Transverse colon (tissue), 4 donors: ENCODE data around the gene NFS1. TPM values are rescaled to one million over a fixed set of nuclear protein-coding genes. Genes with fewer than 3 reads are reported as not detected.
"Not testable (repeated sequence)": the region's sequence is repeated elsewhere in the genome, so short reads cannot be mapped to it uniquely, and the experiment has no call there.

Source experiments
- DNase-seq: peaks from one replicate; pipeline ENCODE4 v3.0.0-alpha.2; 2019
- H3K27ac ChIP-seq, 4 donors: fragments of 200-600 bp; sonication (generic); 2 replicates each; pipeline ENCODE4 v1.5.1; 2016 to 2018; ENCODE audit warnings: inconsistent platforms in 4 of 4
- H3K27me3 ChIP-seq: fragments of 200-600 bp; sonication (generic); 2 replicates; pipeline ENCODE4 v1.5.1; 2017; ENCODE audit warnings: inconsistent platforms
- H3K36me3 ChIP-seq, 4 donors: fragments of 200-600 bp; sonication (generic); 2 replicates each; pipeline ENCODE4 v1.5.1; 2017 to 2019; ENCODE audit warnings: inconsistent platforms in 4 of 4
- H3K4me1 ChIP-seq, 4 donors: fragments of 200-600 bp; sonication (generic); 2 replicates each; pipeline ENCODE4 v1.5.1; 2017 to 2020; ENCODE audit warnings: inconsistent platforms in 4 of 4
- H3K4me3 ChIP-seq, 4 donors: fragments of 200-600 bp; sonication (generic); 1 replicate in 1 of 4; 2 replicates in 3 of 4; pipeline versions ENCODE4 v1.5.1 to v1.6.1; 2017 to 2019; ENCODE audit warnings: inconsistent platforms in 4 of 4
- H3K9me3 ChIP-seq, 2 donors: fragments of 200-600 bp; sonication (generic); 2 replicates each; pipeline ENCODE4 v1.5.1; 2017 to 2019; ENCODE audit warnings: inconsistent platforms in 2 of 2
- EP300 ChIP-seq: sonication (generic); formaldehyde crosslinking; IDR thresholded peaks from one replicate; pipeline ENCODE4 v1.6.1; 2017; ENCODE audit warnings: antibody characterized with exemption, low read depth
- POLR2A ChIP-seq: fragments of 450-650 bp; IDR thresholded peaks from one replicate; pipeline ENCODE4 v1.6.1; 2016; ENCODE audit warnings: antibody characterized with exemption, mild to moderate bottlenecking, moderate library complexity
- POLR2AphosphoS5 ChIP-seq, 3 donors: sonication (generic); formaldehyde crosslinking; IDR thresholded peaks; one replicate each; pipeline ENCODE4 v1.6.1; 2016; ENCODE audit warnings: antibody characterized with exemption in 3 of 3
- WGBS, 2 donors: methylation state at CpG; one replicate each; pipeline ENCODE4 v1.1.5; 2018; ENCODE audit warnings: low coverage in 1 of 2; 5-methylcytosine and 5-hydroxymethylcytosine counted together
- in situ Hi-C, 4 donors: fragments of 200-750 bp; cut with MboI; loops; one replicate each; pipeline versions ENCODE4 v1.15.0 to v1.15.1; 2017; ENCODE audit warnings: low sequenced_read_pairs in 3 of 4, low pct_ligation_motif_present in 1 of 4, low pct_unique_long_range_greater_than_20kb in 1 of 4
- intact Hi-C: fragments of 100-400 bp; cut with DNase I; formaldehyde crosslinking; loops from one replicate; pipeline ENCODE4 v1.15.1; 2023; ENCODE audit warnings: low total_unique reads
- total RNA-seq, 4 donors: library from RNA; depleted of rRNA; stranded (reverse); fragments of >200 nt; gene quantifications; one replicate each; pipeline ENCODE4 v1.1.0, GENCODE V29; 2016
- TF ChIP-seq, protein P1 (sequence below), 5 experiments: fragments of 200-600 bp in 3 of 5; fragments of 450-650 bp in 2 of 5; sonication (generic) in 3 of 5; IDR thresholded peaks; 1 replicate in 2 of 5; 2 replicates in 3 of 5; pipeline ENCODE4 v1.5.1; 2016 to 2017; ENCODE audit warnings: antibody characterized with exemption in 5 of 5, inconsistent platforms in 3 of 5, mild to moderate bottlenecking in 2 of 5, moderate library complexity in 1 of 5

The NFS1 gene
- total RNA-seq, 4 donors from 2014 or later: 28.4 to 54.1 (median 42.0) TPM

DNA sequence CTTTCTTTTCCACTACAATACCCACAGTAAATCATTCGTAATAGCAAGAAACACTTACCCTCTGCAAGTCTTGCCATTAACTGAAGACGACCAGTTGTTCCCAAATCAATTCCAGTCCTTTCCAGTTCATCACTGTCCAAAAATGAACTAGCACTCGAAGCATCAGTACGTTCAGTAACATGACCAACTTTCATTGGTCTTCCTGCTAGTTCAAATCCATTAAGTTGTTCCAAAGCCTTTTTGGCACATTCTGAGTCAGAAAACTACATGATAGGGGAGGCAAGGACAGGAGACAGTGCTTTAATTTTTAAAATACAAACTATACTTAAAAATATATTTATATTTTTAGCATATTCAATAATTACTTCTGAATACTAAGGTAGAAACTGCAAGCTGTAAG lies 15.0 kb upstream of the NFS1 start:
- TF ChIP-seq, protein P1, sequence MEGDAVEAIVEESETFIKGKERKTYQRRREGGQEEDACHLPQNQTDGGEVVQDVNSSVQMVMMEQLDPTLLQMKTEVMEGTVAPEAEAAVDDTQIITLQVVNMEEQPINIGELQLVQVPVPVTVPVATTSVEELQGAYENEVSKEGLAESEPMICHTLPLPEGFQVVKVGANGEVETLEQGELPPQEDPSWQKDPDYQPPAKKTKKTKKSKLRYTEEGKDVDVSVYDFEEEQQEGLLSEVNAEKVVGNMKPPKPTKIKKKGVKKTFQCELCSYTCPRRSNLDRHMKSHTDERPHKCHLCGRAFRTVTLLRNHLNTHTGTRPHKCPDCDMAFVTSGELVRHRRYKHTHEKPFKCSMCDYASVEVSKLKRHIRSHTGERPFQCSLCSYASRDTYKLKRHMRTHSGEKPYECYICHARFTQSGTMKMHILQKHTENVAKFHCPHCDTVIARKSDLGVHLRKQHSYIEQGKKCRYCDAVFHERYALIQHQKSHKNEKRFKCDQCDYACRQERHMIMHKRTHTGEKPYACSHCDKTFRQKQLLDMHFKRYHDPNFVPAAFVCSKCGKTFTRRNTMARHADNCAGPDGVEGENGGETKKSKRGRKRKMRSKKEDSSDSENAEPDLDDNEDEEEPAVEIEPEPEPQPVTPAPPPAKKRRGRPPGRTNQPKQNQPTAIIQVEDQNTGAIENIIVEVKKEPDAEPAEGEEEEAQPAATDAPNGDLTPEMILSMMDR (IDR thresholded peaks at IDR 0.05): no peak
- TF ChIP-seq POLR2A (no peak), EP300 (no peak), POLR2AphosphoS5 (IDR thresholded peaks at IDR 0.05) (no peak)
- Histone ChIP-seq H3K27ac (no peak overlapping the region), H3K4me1 (peaks cover 0 to 26% (median 7%) of the 10 kb centered on the region in 4 donors), H3K27me3 (no peaks in the 10 kb centered on the region), H3K36me3 (peaks cover 0 to 96% (median 48%) of the 10 kb centered on the region in 4 donors), H3K9me3 (no peaks in the 10 kb centered on the region), H3K4me3 (no peak overlapping the region)
- DNase-seq: no peak
- in situ Hi-C loops (loop anchor here in 2 of 4 donors (25.0 kb wide), 1 partner anchor 173 kb away; no protein-coding TSS in a partner anchor), intact Hi-C loops (no loop called here)
- WGBS, 2 donors: 67 to 70% methylated on average over 3 to 4 of the region's 4 CpGs

DNA sequence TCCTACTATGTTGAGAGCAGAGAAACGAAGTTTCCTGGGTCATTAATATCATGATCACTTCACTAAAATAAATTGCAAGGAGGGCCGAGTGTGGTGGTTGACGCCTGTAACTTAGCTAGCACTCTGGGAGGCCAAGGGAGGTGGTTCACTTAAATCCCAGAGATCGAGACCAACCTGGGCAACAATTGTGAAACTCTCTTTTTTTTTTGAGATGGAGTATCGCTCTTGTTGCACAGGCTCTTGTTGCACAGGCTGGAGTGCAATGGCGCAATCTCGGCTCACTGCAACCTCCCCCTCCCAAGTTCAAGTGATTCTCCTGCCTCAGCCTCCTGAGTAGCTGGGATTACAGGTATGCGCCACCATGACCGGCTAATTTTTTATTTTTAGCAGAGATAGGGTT lies 14.0 kb upstream of the NFS1 start:
- WGBS, 2 donors: 88% methylated on average over 9 of the region's 9 CpGs; no CpG with 5 or more reads in 1 of the 2 donors
- H3K9me3 ChIP-seq, DNase-seq, H3K27me3 ChIP-seq, H3K27ac ChIP-seq, H3K4me3 ChIP-seq, intact Hi-C loops: not testable (repeated sequence)
- peaks cover 0 to 96% (median 47%) of the 10 kb centered on the region in 4 donors for H3K36me3 ChIP-seq
- in situ Hi-C loops: loop anchor here in 2 of 4 donors (25.0 kb wide), 1 partner anchor 174 kb away; no protein-coding TSS in a partner anchor
- H3K4me1 ChIP-seq: peaks cover 0 to 32% (median 8%) of the 10 kb centered on the region in 4 donors

DNA sequence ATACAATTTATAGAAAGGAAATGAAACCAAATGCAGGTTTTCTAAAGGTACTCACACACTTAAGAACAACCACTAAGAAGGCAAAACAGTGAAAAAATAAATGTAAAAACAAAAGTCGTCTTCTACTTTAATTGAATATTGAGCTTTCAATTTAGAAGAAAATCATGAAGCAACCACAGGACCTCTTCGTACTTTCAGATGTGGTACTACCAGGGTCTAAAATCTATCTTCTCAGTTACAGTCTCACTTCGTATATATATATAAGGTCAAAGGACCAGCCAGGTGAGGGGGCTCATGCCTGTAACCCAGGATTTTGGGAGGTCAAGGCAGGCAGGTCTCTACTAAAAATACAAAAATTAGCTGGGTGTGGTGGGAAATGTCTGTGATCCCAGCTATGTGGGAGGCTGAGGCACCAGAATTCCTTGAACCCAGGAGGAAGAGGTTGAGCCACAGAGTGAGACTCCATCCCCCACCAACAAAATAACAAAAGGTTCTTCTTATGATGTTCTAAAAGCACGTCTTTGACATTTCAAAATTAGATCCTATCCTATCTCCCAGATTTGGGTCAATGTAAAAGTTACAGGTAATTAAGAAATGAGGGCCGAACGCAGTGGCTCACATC lies 12.5 kb upstream of the NFS1 start:
- intact Hi-C loops: no loop called here
- WGBS, 2 donors: 74 to 80% methylated on average over 2 to 6 of the region's 6 CpGs
- in situ Hi-C loops: loop anchor here in 2 of 4 donors (25.0 kb wide), 1 partner anchor 176 kb away; no protein-coding TSS in a partner anchor
- H3K27me3 ChIP-seq: no peaks in the 10 kb centered on the region
- no peaks in the 10 kb centered on the region for H3K9me3 ChIP-seq
- peaks cover 0 to 96% (median 46%) of the 10 kb centered on the region in 4 donors for H3K36me3 ChIP-seq
- no peak overlapping the region for H3K27ac ChIP-seq
- TF ChIP-seq POLR2A (no peak), EP300 (no peak), POLR2AphosphoS5 (IDR thresholded peaks at IDR 0.05) (no peak)
- TF ChIP-seq, protein P1 (IDR thresholded peaks at IDR 0.05): no peak
- peaks cover 0 to 32% (median 8%) of the 10 kb centered on the region in 4 donors for H3K4me1 ChIP-seq
- no peak for DNase-seq
- no peak overlapping the region for H3K4me3 ChIP-seq

DNA sequence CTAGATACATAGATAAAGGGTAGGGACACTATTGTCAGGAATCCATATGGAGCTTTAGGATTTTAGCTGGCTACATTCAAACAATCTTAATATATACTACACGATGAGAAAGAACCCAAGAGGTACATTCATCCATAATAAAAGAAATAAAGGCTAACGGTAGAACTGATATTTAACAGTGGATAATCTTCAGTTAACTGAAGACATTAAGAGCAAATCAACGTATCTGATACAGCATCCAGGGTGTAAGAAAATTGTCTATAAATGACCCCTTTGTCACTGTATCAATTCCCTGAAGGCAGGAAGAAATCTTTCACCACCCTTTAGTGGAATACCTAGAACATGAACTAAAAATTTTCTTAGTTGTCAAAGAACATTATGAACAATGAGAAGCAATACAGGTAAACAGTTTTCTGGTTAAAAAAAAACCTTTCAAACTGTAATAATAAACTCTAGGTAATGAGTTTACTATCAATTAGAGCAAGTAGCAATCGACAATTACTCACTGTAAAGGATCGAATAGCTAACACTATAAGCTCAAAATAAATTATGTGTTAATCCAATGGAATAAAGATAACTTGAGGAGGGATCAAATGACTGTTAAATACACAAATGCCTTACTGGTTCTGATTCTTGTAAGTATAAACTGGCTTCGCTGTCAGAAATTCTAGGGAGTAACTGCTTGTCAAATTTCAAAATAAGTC lies 11.9 kb upstream of the NFS1 start:
- H3K27ac ChIP-seq: no peak overlapping the region
- no peak for DNase-seq
- in situ Hi-C loops: loop anchor here in 2 of 4 donors (25.0 kb wide), 1 partner anchor 176 kb away; no protein-coding TSS in a partner anchor
- peaks cover 0 to 96% (median 46%) of the 10 kb centered on the region in 4 donors for H3K36me3 ChIP-seq
- 58 to 61% methylated on average over 6 of the region's 6 CpGs for WGBS, 2 donors
- no peak for TF ChIP-seq EP300
- no peak for TF ChIP-seq POLR2A
- TF ChIP-seq, protein P1 (IDR thresholded peaks at IDR 0.05): no peak
- TF ChIP-seq POLR2AphosphoS5 (IDR thresholded peaks at IDR 0.05): no peak
- no peaks in the 10 kb centered on the region for H3K9me3 ChIP-seq
- H3K4me1 ChIP-seq: peaks cover 0 to 32% (median 8%) of the 10 kb centered on the region in 4 donors
- no peaks in the 10 kb centered on the region for H3K27me3 ChIP-seq
- no peak overlapping the region for H3K4me3 ChIP-seq
- intact Hi-C loops: no loop called here
